HEK293T (cell line): ENCODE measurements around the gene FSD1L.

Source experiments
- CTCF ChIA-PET: fragments of 350-600 bp; formaldehyde crosslinking; extraction: SDS; loops from one replicate; lab custom pipeline; 2021; ENCODE audit warnings: antibody characterized with exemption, inconsistent platforms; lab: Yijun Ruan, JAX
- POLR2A ChIA-PET: fragments of 350-600 bp; formaldehyde crosslinking; extraction: SDS; loops from one replicate; lab custom pipeline; 2020; ENCODE audit warnings: antibody characterized with exemption, inconsistent platforms; lab: Yijun Ruan, JAX
- DNase-seq: peaks from one replicate; pipeline ENCODE4 v3.0.0; 2012; ENCODE audit warnings: mixed read lengths; ENCODE audit errors: extremely low spot score
- ARNT ChIP-seq: fragments of 450-650 bp; IDR thresholded peaks from 2 replicates; pipeline ENCODE4 v1.6.1; 2017; ENCODE audit warnings: mild to moderate bottlenecking
- BHLHE40 ChIP-seq: fragments of 450-650 bp; IDR thresholded peaks from 2 replicates; pipeline ENCODE4 v1.6.1; 2016; ENCODE audit warnings: mild to moderate bottlenecking, moderate library complexity, borderline replicate concordance
- CTBP1 ChIP-seq: fragments of 450-650 bp; IDR thresholded peaks from 2 replicates; pipeline ENCODE4 v1.6.1; 2016; ENCODE audit warnings: borderline replicate concordance
- ELF4 ChIP-seq: fragments of 450-650 bp; IDR thresholded peaks from 2 replicates; pipeline ENCODE4 v1.6.1; 2017; ENCODE audit warnings: antibody characterized with exemption
- FOXA1 ChIP-seq: fragments of 450-650 bp; IDR thresholded peaks from 2 replicates; pipeline ENCODE4 v1.6.1; 2016; ENCODE audit warnings: mild to moderate bottlenecking
- FOXK2 ChIP-seq: fragments of 450-650 bp; IDR thresholded peaks from 2 replicates; pipeline ENCODE4 v1.6.1; 2016; ENCODE audit warnings: mild to moderate bottlenecking
- FOXM1 ChIP-seq: fragments of 450-650 bp; IDR thresholded peaks from 2 replicates; pipeline ENCODE4 v1.6.1; 2017; ENCODE audit warnings: mild to moderate bottlenecking, borderline replicate concordance
- HDGF ChIP-seq: fragments of 450-650 bp; IDR thresholded peaks from 2 replicates; pipeline ENCODE4 v1.6.1; 2017; ENCODE audit warnings: antibody characterized with exemption, borderline replicate concordance
- L3MBTL2 ChIP-seq: fragments of 450-650 bp; conservative IDR thresholded peaks from 2 replicates; pipeline ENCODE4 v1.6.1; 2016; ENCODE audit warnings: mild to moderate bottlenecking
- LEF1 ChIP-seq: fragments of 450-650 bp; IDR thresholded peaks from 2 replicates; pipeline ENCODE4 v1.6.1; 2017; ENCODE audit warnings: mild to moderate bottlenecking, borderline replicate concordance
- NFRKB ChIP-seq: fragments of 450-650 bp; IDR thresholded peaks from 2 replicates; pipeline ENCODE4 v1.6.1; 2016; ENCODE audit warnings: mild to moderate bottlenecking, moderate library complexity
- PKNOX1 ChIP-seq: fragments of 450-650 bp; IDR thresholded peaks from 2 replicates; pipeline ENCODE4 v1.6.1; 2016
- SP1 ChIP-seq: fragments of 450-650 bp; IDR thresholded peaks from 2 replicates; pipeline ENCODE4 v1.6.1; 2017
- SUZ12 ChIP-seq: fragments of 450-650 bp; IDR thresholded peaks from 2 replicates; pipeline ENCODE4 v1.6.1; 2016; ENCODE audit warnings: mild to moderate bottlenecking
- TARDBP ChIP-seq: fragments of 450-650 bp; IDR thresholded peaks from 2 replicates; pipeline ENCODE4 v1.6.1; 2016
- ZNF384 ChIP-seq: fragments of 450-650 bp; IDR thresholded peaks from 2 replicates; pipeline ENCODE4 v1.6.1; 2016

FSD1L gene

GRCh38 chr9:105468875-105469274 is 21.0 kb downstream of the FSD1L start:
- ChIA-PET CTCF (no interaction called here), POLR2A (no interaction called here)
- no peak for TF ChIP-seq FOXM1
- TF ChIP-seq ELF4, result no peak
- DNase-seq, result no peak

- no peak for TF ChIP-seq NFRKB
- no peak for TF ChIP-seq ZNF384
- TF ChIP-seq HDGF, result no peak
- no peak for TF ChIP-seq LEF1
- TF ChIP-seq PKNOX1, result no peak
- no peak for TF ChIP-seq BHLHE40
- TF ChIP-seq CTBP1, result no peak
- no peak for TF ChIP-seq FOXA1
- TF ChIP-seq L3MBTL2, result no peak
- no peak for TF ChIP-seq ARNT
- no peak for TF ChIP-seq TARDBP
- TF ChIP-seq SUZ12, result no peak
- TF ChIP-seq SP1, result no peak
- no peak for TF ChIP-seq FOXM1
- CTCF ChIA-PET, result no interaction called here
These were observed 25.4 kb downstream of the FSD1L start for GRCh38 chr9:105473221-105473620.

GRCh38 chr9:105475302-105475701 is 27.5 kb downstream of the FSD1L start:
- TF ChIP-seq TARDBP (no peak), ZNF384 (no peak), FOXA1 (no peak), NFRKB (no peak), PKNOX1 (no peak), L3MBTL2 (no peak), SP1 (no peak), BHLHE40 (no peak)
- DNase-seq, result peak; percentile 10
- ChIA-PET CTCF (interaction anchor here (0.7 to 1.2 kb wide), 2 partner anchors 17 to 1090 kb away, joined by 3 to 4 read pairs; no protein-coding TSS in a partner anchor), POLR2A (no interaction called here)

More at GRCh38 chr9:105473221-105473620, 25.4 kb downstream of the FSD1L start:
- DNase-seq, result no peak
- POLR2A ChIA-PET, result no interaction called here

- TF ChIP-seq FOXM1 (no peak), L3MBTL2 (no peak), CTBP1 (no peak), NFRKB (no peak), ZNF384 (no peak), PKNOX1 (no peak), BHLHE40 (no peak), ARNT (no peak)
- no peak for DNase-seq
- CTCF ChIA-PET, result no interaction called here
- POLR2A ChIA-PET, result no interaction called here
These were observed 32.0 kb downstream of the FSD1L start for GRCh38 chr9:105479846-105480245.

GRCh38 chr9:105483618-105484017 is 35.8 kb downstream of the FSD1L start:
- POLR2A ChIA-PET, result no interaction called here
- TF ChIP-seq L3MBTL2 (no peak), HDGF (no peak), ARNT (no peak)
- DNase-seq, result no peak
- CTCF ChIA-PET, result no interaction called here

GRCh38 chr9:105484226-105484625 is 36.4 kb downstream of the FSD1L start:
- ChIA-PET POLR2A (no interaction called here), CTCF (no interaction called here)
- DNase-seq, result no peak
- no peak for TF ChIP-seq PKNOX1
- TF ChIP-seq TARDBP, result no peak
- no peak for TF ChIP-seq ARNT
- no peak for TF ChIP-seq FOXK2
- no peak for TF ChIP-seq BHLHE40

GRCh38 chr9:105485131-105485530 is 37.3 kb downstream of the FSD1L start:
- CTCF ChIA-PET, result no interaction called here
- POLR2A ChIA-PET, result no interaction called here
- DNase-seq, result no peak
- TF ChIP-seq FOXK2 (no peak), FOXA1 (no peak), FOXM1 (no peak), LEF1 (no peak), NFRKB (no peak), PKNOX1 (no peak), SP1 (no peak), L3MBTL2 (no peak), SUZ12 (no peak), ELF4 (no peak), ZNF384 (no peak), BHLHE40 (no peak), TARDBP (no peak), ARNT (no peak), CTBP1 (no peak), HDGF (no peak)
